H1 (cell line): Measurements from ENCODE around the gene SEC14L6. TPM values are rescaled to one million over a fixed set of nuclear protein-coding genes. Genes with fewer than 3 reads are reported as not detected.

Experiments used
- CTCF ChIA-PET: fragments of 300-600 bp; sonication (Branson Sonifier 250); formaldehyde crosslinking; loops from one replicate; lab custom pipeline; 2021; ENCODE audit not compliant: partially characterized antibody; lab: Charles Lee
- POLR2A ChIA-PET: fragments of 300-600 bp; sonication (Branson Sonifier 250); formaldehyde crosslinking; loops from one replicate; lab custom pipeline; 2021; ENCODE audit warnings: inconsistent platforms; ENCODE audit not compliant: partially characterized antibody; lab: Charles Lee
- DNase-seq, 2 experiments: peaks; one replicate each; pipeline versions ENCODE4 v3.0.0 to v3.0.0-alpha.2; 2010 to 2022; ENCODE audit warnings: low spot score in 2 of 2, low read depth in 1 of 2, mixed read lengths in 1 of 2
- FAIRE-seq: peaks from 2 replicates; lab custom pipeline; 2011; peaks lifted over from hg19 to GRCh38; lab: Jason Lieb, UNC
- H2AFZ ChIP-seq: 2 replicates; pipeline ENCODE4 v1.8.1; 2012; ENCODE audit warnings: low read length, inconsistent platforms
- H2AK5ac ChIP-seq: 2 replicates; pipeline ENCODE4 v1.6.1; 2013; ENCODE audit warnings: low read depth, low read length
- H2BK120ac ChIP-seq: replicated peaks from 2 replicates; pipeline ENCODE3; 2013; ENCODE audit warnings: low read depth, low read length, inconsistent platforms
- H2BK12ac ChIP-seq: 2 replicates; pipeline ENCODE4 v1.6.1; 2013; ENCODE audit warnings: low read depth, low read length
- H2BK15ac ChIP-seq: 2 replicates; pipeline ENCODE4 v1.6.1; 2013; ENCODE audit warnings: low read length
- H2BK20ac ChIP-seq: 2 replicates; pipeline ENCODE4 v1.6.1; 2013; ENCODE audit warnings: low read length
- H2BK5ac ChIP-seq: 2 replicates; pipeline ENCODE4 v1.6.1; 2013; ENCODE audit warnings: low read depth, low read length
- H3K14ac ChIP-seq: 2 replicates; pipeline ENCODE4 v1.6.1; 2013; ENCODE audit warnings: inconsistent platforms; ENCODE audit not compliant: insufficient read length
- H3K18ac ChIP-seq: 2 replicates; pipeline ENCODE4 v1.6.1; 2013; ENCODE audit warnings: low read length; ENCODE audit errors: extremely low read depth
- H3K23ac ChIP-seq: 2 replicates; pipeline ENCODE4 v1.6.1; 2013; ENCODE audit warnings: inconsistent platforms; ENCODE audit not compliant: insufficient read length
- H3K23me2 ChIP-seq: 2 replicates; pipeline ENCODE4 v1.6.1; 2013; ENCODE audit warnings: low read depth, low read length
- H3K27ac ChIP-seq: 2 replicates; pipeline ENCODE4 v1.6.1; 2011; ENCODE audit warnings: low read depth, low read length, inconsistent platforms
- H3K27me3 ChIP-seq, 4 experiments: replicated peaks in 1 of 4; 1 replicate in 1 of 4; 2 replicates in 3 of 4; pipeline versions ENCODE4 v1.6.1 to v1.8.1; 2011 to 2013; ENCODE audit warnings: low read length in 3 of 4, mild to moderate bottlenecking in 3 of 4, inconsistent platforms in 2 of 4, mixed read lengths in 2 of 4, moderate library complexity in 1 of 4; ENCODE audit not compliant: control insufficient read depth in 3 of 4, insufficient read depth in 3 of 4; ENCODE audit errors: extremely low read depth in 1 of 4
- H3K36me3 ChIP-seq, 4 experiments: 2 replicates each; pipeline versions ENCODE4 v1.6.1 to v1.8.1; 2011 to 2013; ENCODE audit warnings: mild to moderate bottlenecking in 4 of 4, low read length in 3 of 4, moderate library complexity in 2 of 4, control low read depth in 1 of 4, inconsistent platforms in 1 of 4; ENCODE audit not compliant: insufficient read depth in 4 of 4, control insufficient read depth in 2 of 4
- H3K4ac ChIP-seq: replicated peaks from 2 replicates; pipeline ENCODE3; 2013; ENCODE audit warnings: low read length, low read depth, mixed read lengths, inconsistent platforms; ENCODE audit not compliant: insufficient read length
- H3K4me1 ChIP-seq, 4 experiments: replicated peaks in 1 of 4; 1 replicate in 1 of 4; 2 replicates in 3 of 4; pipeline versions ENCODE4 v1.6.1 to v1.8.1; 2011 to 2013; ENCODE audit warnings: low read length in 3 of 4, inconsistent platforms in 2 of 4, mixed read lengths in 1 of 4; ENCODE audit not compliant: insufficient read depth in 4 of 4, control insufficient read depth in 3 of 4
- H3K4me2 ChIP-seq, 2 experiments: 2 replicates each; pipeline versions ENCODE4 v1.6.1 to v1.8.1; 2011 to 2013; ENCODE audit warnings: low read depth in 2 of 2, low read length in 2 of 2, control low read depth in 1 of 2, inconsistent platforms in 1 of 2, mild to moderate bottlenecking in 1 of 2; ENCODE audit not compliant: insufficient read depth in 1 of 2
- H3K4me3 ChIP-seq, 4 experiments: fragments of 200-600, 300-600 bp in 1 of 4; sonication (generic), shearing (Covaris generic), sonication (Bioruptor Twin) in 1 of 4; 2 replicates each; pipeline versions ENCODE4 v1.5.1 to v1.8.1; 2011 to 2016; ENCODE audit warnings: low read length in 4 of 4, low read depth in 3 of 4, control low read depth in 2 of 4, inconsistent platforms in 2 of 4, mild to moderate bottlenecking in 2 of 4, mixed read lengths in 1 of 4, moderate library complexity in 1 of 4; ENCODE audit not compliant: insufficient read depth in 2 of 4; ENCODE audit errors: extremely low read depth in 1 of 4
- H3K56ac ChIP-seq: replicated peaks from 2 replicates; pipeline ENCODE3; 2013; ENCODE audit warnings: low read depth, mild to moderate bottlenecking, mixed read lengths, low read length, inconsistent platforms; ENCODE audit not compliant: insufficient read length
- H3K79me1 ChIP-seq: 2 replicates; pipeline ENCODE4 v1.6.1; 2013; ENCODE audit warnings: low read depth, low read length, control low read depth
- H3K79me2 ChIP-seq, 2 experiments: 2 replicates each; pipeline versions ENCODE4 v1.6.1 to v1.8.1; 2012 to 2013; ENCODE audit warnings: low read length in 2 of 2, mild to moderate bottlenecking in 2 of 2, inconsistent platforms in 1 of 2; ENCODE audit not compliant: insufficient read depth in 2 of 2, control insufficient read depth in 1 of 2
- H3K9ac ChIP-seq, 4 experiments: replicated peaks in 1 of 4; 1 replicate in 1 of 4; 2 replicates in 3 of 4; pipeline versions ENCODE4 v1.6.1 to v1.8.1; 2011 to 2013; ENCODE audit warnings: low read depth in 3 of 4, low read length in 3 of 4, control low read depth in 2 of 4, mild to moderate bottlenecking in 2 of 4, moderate library complexity in 2 of 4, inconsistent platforms in 1 of 4; ENCODE audit errors: extremely low read depth in 1 of 4
- H3K9me3 ChIP-seq, 2 experiments: 2 replicates each; pipeline versions ENCODE4 v1.6.1 to v1.8.1; 2012 to 2013; ENCODE audit warnings: mild to moderate bottlenecking in 2 of 2, moderate library complexity in 2 of 2, control low read depth in 1 of 2, inconsistent platforms in 1 of 2, low read depth in 1 of 2, low read length in 1 of 2, mixed read lengths in 1 of 2; ENCODE audit not compliant: insufficient read depth in 2 of 2
- H4K20me1 ChIP-seq, 2 experiments: replicated peaks in 1 of 2; 2 replicates each; pipeline versions ENCODE3 to v1.8.1; 2011 to 2013; ENCODE audit warnings: inconsistent platforms in 2 of 2, low read length in 2 of 2, mild to moderate bottlenecking in 1 of 2; ENCODE audit not compliant: insufficient read depth in 2 of 2, control insufficient read depth in 1 of 2
- H4K5ac ChIP-seq: 2 replicates; pipeline ENCODE4 v1.6.1; 2013; ENCODE audit warnings: low read length, low read depth, mixed read lengths, inconsistent platforms; ENCODE audit not compliant: insufficient read length
- H4K8ac ChIP-seq: 2 replicates; pipeline ENCODE4 v1.8.0; 2013; ENCODE audit warnings: mild to moderate bottlenecking, moderate library complexity, low read length, inconsistent platforms; ENCODE audit not compliant: insufficient read depth; ENCODE audit errors: extremely low read depth
- H4K91ac ChIP-seq: replicated peaks from 2 replicates; pipeline ENCODE3; 2013; ENCODE audit warnings: low read length, mixed read lengths, inconsistent platforms; ENCODE audit not compliant: insufficient read length
- KDM1A ChIP-seq: fragments of 200-600, 300-600 bp; sonication (generic); IDR thresholded peaks from 2 replicates; pipeline ENCODE4 v1.7.1; 2016; ENCODE audit warnings: mild to moderate bottlenecking, low read length, borderline replicate concordance
- KDM4A ChIP-seq: IDR thresholded peaks from one replicate; pipeline ENCODE4 v1.7.1; 2012; ENCODE audit warnings: low read depth, mild to moderate bottlenecking, moderate library complexity, low read length, inconsistent platforms; ENCODE audit not compliant: severe bottlenecking
- RAD21 ChIP-seq, 2 experiments: IDR thresholded peaks in 1 of 2; conservative IDR thresholded peaks in 1 of 2; 2 replicates each; pipeline ENCODE4 v1.6.1; 2011; ENCODE audit warnings: low read depth in 2 of 2, low read length in 2 of 2, improper control_type of control experiment in 1 of 2, inconsistent platforms in 1 of 2, mild to moderate bottlenecking in 1 of 2, moderate library complexity in 1 of 2
- RNF2 ChIP-seq: fragments of 200-900, 300-1000 bp; sonication (generic); IDR thresholded peaks from 2 replicates; pipeline ENCODE4 v1.7.1; 2016; ENCODE audit warnings: borderline replicate concordance, low read depth, mild to moderate bottlenecking, antibody characterized with exemption, low read length; ENCODE audit not compliant: poor library complexity, severe bottlenecking; ENCODE audit errors: missing control alignments
- SRF ChIP-seq: IDR thresholded peaks from 2 replicates; pipeline ENCODE4 v1.6.1; 2011; ENCODE audit warnings: mild to moderate bottlenecking, low read depth, low read length, moderate library complexity
- USF2 ChIP-seq: IDR thresholded peaks from 2 replicates; pipeline ENCODE4 v1.6.1; 2011; ENCODE audit warnings: low read length, improper control_type of control experiment
- WGBS, 2 experiments: shearing (Covaris generic) in 1 of 2; methylation state at CpG; one replicate each; pipeline versions ENCODE4 v1.1.6 to v1.1.7; 2013 to 2015; ENCODE audit warnings: low lambda C conversion rate in 2 of 2, mixed read lengths in 2 of 2, inconsistent platforms in 1 of 2, low coverage in 1 of 2, missing lambda C conversion rate in 1 of 2; ENCODE audit not compliant: insufficient replicate concordance in 2 of 2, insufficient coverage in 1 of 2, insufficient read length in 1 of 2; ENCODE audit errors: extremely low coverage in 1 of 2, missing lambda C conversion rate in 1 of 2; 5-methylcytosine and 5-hydroxymethylcytosine counted together
- polyA plus RNA-seq, 7 experiments: library from polyadenylated mRNA; depleted of rRNA in 3 of 7; stranded (reverse) in 5 of 7; unstranded in 2 of 7; fragments of >200 nt in 5 of 7; fragments of 200-250 nt in 2 of 7; gene quantifications; 1 replicate in 5 of 7; 2 replicates in 1 of 7; 4 replicates in 1 of 7; pipeline versions ENCODE4 v1.2.1 to v1.2.3, GENCODE V29; 2011 to 2013; ENCODE audit warnings: missing spikeins in 2 of 7, mixed read lengths in 2 of 7
- total RNA-seq: library from RNA; stranded (reverse); fragmentation: NEBNext Ultra II Directional; extraction: Animal tissue kit (Norgen Biotek cat#: 25700); gene quantifications from 2 replicates; pipeline ENCODE4 v1.2.1, GENCODE V29; 2021
- TF ChIP-seq, protein P1 (sequence below): IDR thresholded peaks from 2 replicates; pipeline ENCODE4 v1.6.1; 2012; ENCODE audit warnings: low read length, inconsistent platforms

Gene SEC14L6
- total and polyA plus RNA-seq, 2 of the 8 experiments (the other 6 are each of a cell fraction or from before 2014, with no cell fraction given): 0.63 to 2.1 TPM

DNA sequence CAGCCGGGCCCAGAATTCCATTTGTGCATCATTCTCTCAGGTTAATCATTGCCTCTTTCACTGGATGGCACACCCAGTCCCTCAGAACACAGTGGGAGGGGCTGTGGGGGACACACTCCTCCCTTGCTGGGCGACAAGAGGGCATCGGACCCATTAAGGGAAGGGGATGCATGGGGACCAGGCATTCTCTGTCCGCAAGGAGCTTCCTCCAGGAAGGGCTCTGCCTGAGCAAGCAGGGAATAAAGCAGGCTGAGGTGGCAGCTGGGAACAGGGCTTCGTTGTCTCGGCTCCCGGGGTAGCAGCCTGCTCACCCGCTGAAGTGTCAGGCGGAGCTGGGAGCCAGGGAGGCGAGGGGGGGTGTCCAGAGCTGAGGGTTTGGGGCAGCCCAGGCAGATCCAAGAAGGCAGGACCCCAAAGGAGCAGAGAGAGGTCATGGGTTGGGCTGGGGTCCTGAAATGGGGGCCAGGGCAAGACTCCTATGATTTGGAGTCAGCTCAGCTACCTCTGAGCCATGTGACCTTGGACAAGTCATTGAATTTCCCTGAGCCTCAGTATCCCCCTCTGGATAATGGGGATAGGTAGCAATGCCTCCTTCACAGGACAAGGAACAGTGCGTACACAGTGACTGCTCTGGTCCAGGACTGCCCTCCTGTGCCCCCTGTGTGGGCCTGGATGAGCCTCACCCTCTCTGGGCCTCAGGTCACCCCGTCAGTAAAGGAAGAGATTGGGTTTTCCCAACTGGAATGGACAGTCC, 26.5 kb upstream of the SEC14L6 start:
- no peak overlapping the region for H2BK20ac ChIP-seq
- no peak overlapping the region for H3K27ac ChIP-seq
- H3K79me1 ChIP-seq: peaks cover 3% of the 10 kb centered on the region
- H2BK12ac ChIP-seq: no peak overlapping the region
- H3K4me1 ChIP-seq: peaks cover 0 to 15% (median 6%) of the 10 kb centered on the region in 4 experiments; a peak in 6 of 7 replicates
- H2BK120ac ChIP-seq: no peak overlapping the region
- no peak overlapping the region for H3K4ac ChIP-seq
- no peaks in the 10 kb centered on the region for H3K9me3 ChIP-seq
- no peak overlapping the region for H4K5ac ChIP-seq
- POLR2A ChIA-PET: interaction anchor here (0.6 to 6.7 kb wide), 3 partner anchors 10 to 82 kb away, joined by 4 to 64 read pairs (median 6); partner anchors contain the start of gene PES1
- no peak overlapping the region for H3K18ac ChIP-seq
- no peak for FAIRE-seq
- no peak overlapping the region for H2BK5ac ChIP-seq
- H2AFZ ChIP-seq: no peak overlapping the region
- H3K56ac ChIP-seq: no peak overlapping the region
- peaks cover 0 to 8% of the 10 kb centered on the region in 2 experiments for H4K20me1 ChIP-seq
- H3K9ac ChIP-seq: no peak overlapping the region
- 0 out of 2 replicates have a peak overlapping the region, but pooled peaks have one; percentile 72 for H2BK15ac ChIP-seq
- H3K27me3 ChIP-seq: no peaks in the 10 kb centered on the region
- H2AK5ac ChIP-seq: 0 out of 2 replicates have a peak overlapping the region, but pooled peaks have one; percentile 53
- peaks cover 8 to 18% (median 15%) of the 10 kb centered on the region in 4 experiments; a peak in 6 of 8 replicates for H3K36me3 ChIP-seq
- no peak overlapping the region for H3K4me3 ChIP-seq
- H4K91ac ChIP-seq: no peak overlapping the region
- WGBS, 2 experiments: 81% methylated on average over 12 of the region's 12 CpGs; no CpG with 5 or more reads in 1 of the 2 experiments
- CTCF ChIA-PET: interaction anchor here (0.6 to 3.4 kb wide), 4 partner anchors 8 to 32 kb away, joined by 3 to 12 read pairs (median 4); no protein-coding TSS in a partner anchor
- H3K23me2 ChIP-seq: peaks cover 10% of the 10 kb centered on the region; the same call in 1 of the 2 replicates
- no peak for DNase-seq
- H3K79me2 ChIP-seq: no peaks in the 10 kb centered on the region; a peak in 1 of 4 replicates
- H4K8ac ChIP-seq: no peak overlapping the region
- H3K23ac ChIP-seq: no peak overlapping the region
- no peak overlapping the region for H3K14ac ChIP-seq
- H3K4me2 ChIP-seq: peak overlapping the region; percentile 4 to 84; a peak in 2 of 4 replicates
- TF ChIP-seq USF2 (no peak), KDM1A (no peak), KDM4A (no peak), RAD21 (IDR thresholded peaks at IDR 0.05 in 1 of 2, conservative IDR thresholded peaks at IDR 0.05 in 1 of 2; ENCODE audit: low read depth in 2 of 2, low read length in 2 of 2) (no peak), RNF2 (no peak), SRF (no peak)
- TF ChIP-seq, protein P1, sequence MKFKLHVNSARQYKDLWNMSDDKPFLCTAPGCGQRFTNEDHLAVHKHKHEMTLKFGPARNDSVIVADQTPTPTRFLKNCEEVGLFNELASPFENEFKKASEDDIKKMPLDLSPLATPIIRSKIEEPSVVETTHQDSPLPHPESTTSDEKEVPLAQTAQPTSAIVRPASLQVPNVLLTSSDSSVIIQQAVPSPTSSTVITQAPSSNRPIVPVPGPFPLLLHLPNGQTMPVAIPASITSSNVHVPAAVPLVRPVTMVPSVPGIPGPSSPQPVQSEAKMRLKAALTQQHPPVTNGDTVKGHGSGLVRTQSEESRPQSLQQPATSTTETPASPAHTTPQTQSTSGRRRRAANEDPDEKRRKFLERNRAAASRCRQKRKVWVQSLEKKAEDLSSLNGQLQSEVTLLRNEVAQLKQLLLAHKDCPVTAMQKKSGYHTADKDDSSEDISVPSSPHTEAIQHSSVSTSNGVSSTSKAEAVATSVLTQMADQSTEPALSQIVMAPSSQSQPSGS: no peak
